GM19239 (cell line): ENCODE data around the gene TACR2.

ENCODE experiments used
- DNase-seq: peaks from one replicate; pipeline ENCODE4 v3.0.0; 2011; ENCODE audit warnings: low spot score; ENCODE audit not compliant: insufficient read length
- FAIRE-seq: peaks from 2 replicates; lab custom pipeline; 2011; peaks lifted over from hg19 to GRCh38; lab: Jason Lieb, UNC

Gene TACR2

GRCh38 chr10:69379800-69380199 is 36.9 kb downstream of the TACR2 start:
- FAIRE-seq (no peak), DNase-seq (no peak)

GRCh38 chr10:69377933-69378332 is 38.8 kb downstream of the TACR2 start:
- no peak for FAIRE-seq

GRCh38 chr10:69377191-69377590 is 39.5 kb downstream of the TACR2 start:
- DNase-seq (no peak), FAIRE-seq (no peak)

More at GRCh38 chr10:69377933-69378332, 38.8 kb downstream of the TACR2 start:
- DNase-seq, result no peak

GRCh38 chr10:69376662-69377061 is 40.1 kb downstream of the TACR2 start:
- DNase-seq (no peak), FAIRE-seq (no peak)

DNA sequence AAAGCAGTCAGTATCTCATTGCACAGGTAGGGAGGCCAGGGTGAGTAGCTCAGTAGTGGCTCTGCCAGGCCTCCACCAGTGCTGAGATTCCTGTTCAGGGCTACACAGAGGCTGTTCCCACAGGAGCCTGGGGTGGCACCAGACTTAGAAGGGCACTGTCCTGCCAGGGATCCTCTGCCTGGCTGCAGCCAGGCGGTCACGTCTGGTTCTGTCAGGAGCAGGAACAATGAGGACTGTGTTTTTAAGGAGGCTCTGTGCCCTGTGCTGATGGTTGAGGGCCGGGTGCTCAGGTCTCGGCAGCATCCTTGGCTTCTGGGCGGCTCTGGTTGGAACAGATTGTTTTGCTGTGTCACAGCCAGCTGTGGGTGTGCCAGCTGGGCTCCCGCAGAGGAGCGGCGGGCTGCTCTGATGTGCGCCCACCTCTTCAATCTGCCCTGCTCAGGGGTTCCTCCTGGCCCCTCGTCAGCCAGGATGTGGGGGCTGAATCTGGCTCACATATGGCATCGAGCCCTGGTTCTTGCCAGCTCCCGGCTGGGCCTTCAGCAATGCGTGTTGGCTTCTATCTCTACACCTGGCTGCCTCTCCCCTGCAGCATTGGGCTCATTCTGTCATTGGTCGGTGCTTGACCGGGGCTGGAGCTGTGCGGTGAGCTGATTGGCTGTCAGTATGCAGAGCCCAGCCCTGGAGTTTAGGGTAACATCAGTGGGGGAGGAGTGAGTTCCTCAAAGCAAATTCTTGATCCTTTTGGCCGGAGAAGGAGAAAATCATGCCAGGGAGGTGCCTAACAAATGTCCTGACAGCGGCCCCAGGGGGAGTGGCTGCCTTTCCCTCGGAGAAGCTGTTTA is 41.2 kb downstream of the TACR2 start:
- FAIRE-seq (no peak), DNase-seq (no peak)

GRCh38 chr10:69374931-69375306 is 41.8 kb downstream of the TACR2 start:
- DNase-seq, result no peak
- no peak for FAIRE-seq

GRCh38 chr10:69374242-69374641 is 42.5 kb downstream of the TACR2 start:
- FAIRE-seq, result no peak
- no peak for DNase-seq

- FAIRE-seq, result no peak
Observed at GRCh38 chr10:69372126-69372980, 44.4 kb downstream of the TACR2 start.

GRCh38 chr10:69367469-69367868 is 49.2 kb downstream of the TACR2 start:
- DNase-seq, result no peak
- no peak for FAIRE-seq

More at GRCh38 chr10:69372126-69372980, 44.4 kb downstream of the TACR2 start:
- DNase-seq, result no peak

DNA sequence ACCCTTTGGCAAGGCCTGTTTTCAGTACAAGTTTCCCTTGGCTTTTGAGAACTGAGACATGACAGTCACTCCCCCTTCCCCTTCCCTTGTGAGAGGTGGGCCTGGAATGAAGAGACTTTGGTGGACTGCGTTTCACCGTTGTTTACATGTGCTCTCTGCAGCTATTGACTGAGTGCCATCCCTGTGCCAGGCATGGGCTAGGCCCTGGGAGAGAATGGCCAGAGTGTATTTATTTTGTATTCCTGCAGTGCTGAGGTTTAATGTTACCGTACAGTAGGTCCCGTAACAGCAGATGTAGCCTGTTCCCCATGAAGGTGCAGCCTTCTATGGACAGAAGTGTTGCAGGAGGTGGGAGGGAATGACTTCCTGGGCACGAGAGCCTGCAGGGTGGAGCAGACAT is 50.0 kb downstream of the TACR2 start:
- FAIRE-seq (no peak), DNase-seq (no peak)

DNA sequence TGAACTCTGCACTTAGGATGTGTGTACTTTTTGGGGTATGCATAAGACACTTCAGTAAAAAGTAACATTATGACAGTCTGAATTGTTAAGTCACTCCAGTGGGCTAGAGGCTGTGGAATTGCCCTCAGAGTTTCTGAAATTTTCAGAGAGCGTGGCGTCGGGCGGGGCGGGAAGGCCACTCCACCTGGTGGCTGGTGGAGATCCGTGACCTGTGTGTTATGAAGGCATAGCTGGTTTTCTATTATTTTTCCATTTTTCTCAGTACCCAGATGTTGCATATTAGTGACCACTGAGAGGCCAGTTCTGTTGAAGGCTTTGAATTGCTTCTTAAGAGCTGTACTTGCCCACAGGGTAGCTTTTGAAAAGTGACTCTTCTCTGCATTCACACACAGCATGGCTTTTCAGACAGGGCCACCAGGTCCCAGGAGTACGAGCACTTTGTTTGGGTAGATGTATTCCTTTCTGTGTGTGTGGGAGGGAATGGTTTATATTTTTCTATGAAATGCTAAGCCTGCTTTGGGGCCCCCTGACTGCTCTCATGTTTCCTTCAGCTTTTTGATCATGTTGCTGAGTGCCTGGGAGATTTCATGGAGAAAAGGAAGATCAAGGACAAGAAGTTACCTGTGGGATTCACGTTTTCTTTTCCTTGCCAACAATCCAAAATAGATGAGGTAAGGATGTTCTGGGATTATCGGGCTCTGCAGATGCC is 52.3 kb downstream of the TACR2 start:
- FAIRE-seq (no peak), DNase-seq (no peak)

DNA sequence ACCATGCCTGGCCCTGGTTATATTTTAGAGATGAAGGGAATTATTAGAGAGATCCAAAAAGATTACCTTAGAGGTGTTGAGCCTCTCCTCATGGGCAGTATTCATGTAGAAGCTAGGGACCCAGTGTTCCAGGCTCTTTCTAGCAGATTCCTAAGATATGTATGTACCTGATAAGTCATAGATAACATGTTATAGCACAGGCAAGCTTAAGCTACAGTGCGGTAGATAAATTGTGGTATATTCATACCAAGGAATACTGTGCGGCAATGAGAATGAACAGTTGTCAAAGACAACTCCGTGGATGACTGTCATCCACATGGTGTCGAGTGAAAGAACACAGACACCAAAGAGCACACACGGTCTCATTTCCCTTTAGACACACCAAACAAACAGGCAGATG is 53.1 kb downstream of the TACR2 start:
- DNase-seq, result no peak
- FAIRE-seq, result no peak

- FAIRE-seq, result no peak
- DNase-seq, result no peak
Observed at GRCh38 chr10:69362471-69362954, 54.2 kb downstream of the TACR2 start.

DNA sequence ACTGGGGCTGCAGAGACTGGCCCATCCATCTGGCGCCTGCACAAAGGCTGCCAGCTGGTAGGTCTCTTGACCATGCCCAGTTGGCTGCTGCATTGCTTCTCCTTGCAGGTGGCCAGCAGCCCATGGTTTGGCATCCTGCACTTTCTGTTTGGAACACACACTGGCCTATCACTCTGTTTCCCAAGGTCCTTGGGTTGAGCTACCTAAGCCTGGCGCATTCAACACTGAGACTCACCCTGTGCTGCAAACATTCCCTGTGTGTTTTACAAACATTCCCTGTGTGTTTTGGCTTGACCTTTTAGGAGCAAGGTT is 55.5 kb downstream of the TACR2 start:
- FAIRE-seq (no peak), DNase-seq (no peak)

DNA sequence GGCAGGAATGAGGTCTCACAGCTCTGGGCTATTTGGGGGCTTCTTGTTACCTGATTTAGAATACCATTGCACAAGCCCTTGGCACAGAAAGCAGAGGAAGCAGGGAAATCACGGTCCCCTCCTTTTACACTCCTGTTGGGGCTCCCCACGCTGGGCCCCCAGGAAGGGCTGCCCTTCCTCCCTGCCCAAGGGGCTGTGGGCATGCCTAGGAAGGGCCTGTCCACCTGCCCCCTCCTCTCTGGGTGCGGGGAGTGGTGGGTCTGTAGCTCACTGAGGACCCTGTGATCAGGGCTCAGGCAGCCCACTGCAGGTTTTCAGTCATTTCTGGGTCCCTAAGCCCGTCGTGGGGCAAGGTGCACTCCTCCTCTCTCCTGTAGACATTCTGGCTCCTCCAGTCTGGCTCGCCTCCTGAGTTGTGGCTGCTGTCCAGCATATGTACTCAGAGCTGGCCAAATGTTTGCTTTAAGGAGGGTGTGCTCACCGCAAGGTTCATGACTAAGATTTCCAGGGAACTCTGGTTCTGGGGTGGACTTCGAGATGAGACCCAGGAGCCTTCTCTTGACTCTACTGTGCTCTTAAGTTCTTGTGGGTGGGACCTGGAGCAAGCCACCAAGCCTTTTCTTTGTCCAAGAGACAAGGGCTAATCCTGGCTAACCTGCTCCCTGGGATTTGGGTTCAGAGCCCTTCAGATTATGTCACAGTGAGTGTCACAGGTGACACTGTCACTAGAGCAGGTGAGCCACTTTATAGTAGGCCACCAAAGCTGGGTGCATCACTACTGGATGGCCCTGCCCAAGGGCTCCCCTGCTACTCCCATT is 56.0 kb downstream of the TACR2 start:
- FAIRE-seq (no peak), DNase-seq (no peak)

DNA sequence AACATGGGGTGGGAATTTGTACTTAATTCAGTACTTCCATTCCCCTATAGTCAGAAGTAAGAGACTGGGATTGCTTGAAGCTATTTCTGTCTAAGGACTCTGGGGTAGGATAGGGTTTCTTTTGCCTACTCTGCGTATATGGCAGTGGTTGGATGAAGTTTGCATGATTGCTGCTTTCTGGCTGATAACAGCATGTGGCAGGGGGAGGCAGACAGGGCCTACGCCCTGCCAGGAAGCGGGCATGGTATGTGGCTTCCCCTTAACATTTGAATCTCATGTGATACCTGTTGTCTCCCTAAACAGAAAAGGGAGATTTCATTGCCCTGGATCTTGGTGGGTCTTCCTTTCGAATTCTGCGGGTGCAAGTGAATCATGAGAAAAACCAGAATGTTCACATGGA is 57.1 kb downstream of the TACR2 start:
- no peak for FAIRE-seq
- no peak for DNase-seq

GRCh38 chr10:69359148-69359547 is 57.6 kb downstream of the TACR2 start:
- FAIRE-seq, result no peak
- no peak for DNase-seq

DNA sequence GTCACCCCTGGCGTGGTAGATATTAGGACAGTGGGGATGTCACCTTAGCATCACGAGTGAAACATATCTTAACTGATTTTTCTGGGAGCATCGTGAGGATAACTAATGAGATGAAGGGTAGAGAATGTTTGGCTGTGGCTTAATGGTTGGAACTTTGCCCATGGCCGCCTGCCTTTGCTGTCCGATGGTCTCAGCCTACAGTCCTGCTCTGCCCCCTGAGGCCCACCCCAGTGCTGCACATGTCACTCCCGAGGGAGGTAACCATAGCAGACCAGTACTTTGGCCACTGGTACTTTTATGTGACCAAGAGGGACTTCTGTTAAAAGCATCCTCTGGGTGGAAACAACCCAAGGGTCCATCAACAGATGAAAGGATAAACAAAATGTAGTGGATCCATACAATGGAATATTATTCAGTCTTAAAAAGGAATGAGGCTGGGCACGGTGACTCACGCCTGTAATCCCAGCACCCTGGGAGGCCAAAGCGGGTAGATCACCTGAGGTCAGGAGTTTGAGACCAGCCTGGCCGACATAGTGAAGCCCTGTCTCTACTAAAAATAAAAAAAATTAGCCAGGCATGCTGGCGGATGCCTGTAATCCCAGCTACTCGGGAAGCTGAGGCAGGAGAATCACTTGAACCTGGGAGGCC is 58.4 kb downstream of the TACR2 start:
- no peak for DNase-seq
- no peak for FAIRE-seq

GRCh38 chr10:69356187-69356586 is 60.5 kb downstream of the TACR2 start:
- FAIRE-seq (no peak), DNase-seq (no peak)
